ENCODE measurements around the gene RELN. TPM values are rescaled to one million over a fixed set of nuclear protein-coding genes. Genes with fewer than 3 reads are reported as not detected.

Gene RELN
- total and polyA plus RNA-seq, 9 of the 15 experiments (the other 6 are each of a cell fraction or from before 2014, with no cell fraction given), result 12.9 to 43.2 (median 18.1) TPM

- intact Hi-C loops (cut with micrococcal nuclease), result no loop called here
- ATAC-seq (no peak), DNase-seq (ENCODE audit: extremely low read depth in 1 of 4, low spot score in 3 of 4) (no peak), FAIRE-seq (peak; percentile 11)
- H3K27me3 ChIP-seq (ENCODE audit: control insufficient read depth in 2 of 2, insufficient read depth in 2 of 2, low read length in 2 of 2), result no peaks in the 10 kb centered on the region
- H3K79me2 ChIP-seq (ENCODE audit: control insufficient read depth, insufficient read depth, low read length), result no peaks in the 10 kb centered on the region
- H3K36me3 ChIP-seq (ENCODE audit: control insufficient read depth, insufficient read depth, low read length), result peaks cover 7% of the 10 kb centered on the region; the same call in 1 of the 3 replicates
- no peaks in the 10 kb centered on the region for H3K9me3 ChIP-seq (replicated peaks; ENCODE audit: control insufficient read depth, insufficient read depth, low read depth, low read length)
- H4K20me1 ChIP-seq (replicated peaks; ENCODE audit: control insufficient read depth, insufficient read depth, low read length), result no peaks in the 10 kb centered on the region
- H3K4me1 ChIP-seq (replicated peaks in 1 of 2; ENCODE audit: control insufficient read depth in 2 of 2, insufficient read depth in 2 of 2, low read length in 2 of 2), result peaks cover 3 to 9% of the 10 kb centered on the region in 2 experiments; a peak in 4 of 5 replicates
- 61% methylated on average over 7 of the region's 7 CpGs for WGBS (ENCODE audit: insufficient coverage, low coverage, missing lambda C conversion rate)
- POLR2A ChIA-PET, result no interaction called here
- no peaks in the 10 kb centered on the region for H3K9me1 ChIP-seq (ENCODE audit: control insufficient read depth, insufficient read depth, low read length)
- H3K9ac ChIP-seq (ENCODE audit: insufficient read depth in 1 of 2, low read depth in 2 of 2, low read length in 2 of 2), result no peak overlapping the region
- TF ChIP-seq UBTF (IDR thresholded peaks at IDR 0.05; ENCODE audit: borderline replicate concordance in 1 of 2, low read depth in 2 of 2, low read length in 2 of 2) (no peak), MGA (IDR thresholded peaks at IDR 0.05) (peak; percentile 51; the same call in 1 of the 2 replicates), POLR3G (IDR thresholded peaks at IDR 0.05; ENCODE audit: extremely low read depth, insufficient read length, insufficient replicate concordance) (no peak)
- peak overlapping the region; percentile 76 for H2AFZ ChIP-seq (ENCODE audit: low read depth, low read length)
- no peak overlapping the region for H3K27ac ChIP-seq (ENCODE audit: extremely low read depth, low read depth, low read length)
- no peak overlapping the region for H3K4me2 ChIP-seq (ENCODE audit: insufficient read depth, low read length)
- in situ Hi-C loops (cut with MboI), result no loop called here
- no peak overlapping the region for H3K4me3 ChIP-seq
- BruUV-seq (replicated peaks), result no TSS peak
- CTCF ChIA-PET (ENCODE audit: low intra/inter-chr PET ratio), result no interaction called here
Measured at GRCh38 chr7:103540338-103540737, 449.1 kb downstream of the RELN start.
